ENCODE results near the gene MGARP. TPM values are rescaled to one million over a fixed set of nuclear protein-coding genes. Genes with fewer than 3 reads are reported as not detected.
A peak's percentile ranks its signal among the peaks of the same experiment; 100 is the strongest.
"Not testable (repeated sequence)": the region's sequence is repeated elsewhere in the genome, so short reads cannot be mapped to it uniquely, and the experiment has no call there.

MGARP gene
- polyA plus RNA-seq = 0.37 TPM
- long read RNA-seq, donor 1 = 0 reads
- long read RNA-seq, donor 2 = 0 reads
- long read RNA-seq, donor 3 = 0 reads
- long read RNA-seq, donor 4 = 0 reads
- long read RNA-seq, donor 5 = 0 reads
- long read RNA-seq, donor 6 = 0 reads
- long read RNA-seq, donor 7 = 0 reads
- long read RNA-seq, donor 8 = 0 reads
- long read RNA-seq, donor 9 = 0 reads
- long read RNA-seq, donor 10 = 0 reads
- long read RNA-seq, donor 11 = 0 reads

GRCh38 chr4:139279760-139280620 lies at the start of gene MGARP:
Gene MGARP, minus strand, starts transcription at chr4:139280225. Its CDS starts 67 bp downstream, at chr4:139280158.
- peaks cover 4% of the 10 kb centered on the region for H3K9me3 ChIP-seq (ENCODE audit: control insufficient read depth, low read depth, low read length)
- peaks cover 56% of the 10 kb centered on the region for H3K27me3 ChIP-seq (ENCODE audit: control insufficient read depth, insufficient read depth, low read length)
- H3K27ac ChIP-seq (ENCODE audit: low read length) = no peak within 1 kb of the TSS
- peak within 1 kb of the TSS; percentile 18 for H3K4me3 ChIP-seq (ENCODE audit: low read length)
- WGBS (ENCODE audit: insufficient coverage, low lambda C conversion rate) = no CpG with 5 or more reads among the region's 51 CpGs
- no peaks in the 10 kb centered on the region for H3K36me3 ChIP-seq (ENCODE audit: control insufficient read depth, insufficient read depth, low read length)
- peaks cover 4% of the 10 kb centered on the region for H3K4me1 ChIP-seq (ENCODE audit: control insufficient read depth, insufficient read depth, low read length)
- DNase-seq = no peak

DNA sequence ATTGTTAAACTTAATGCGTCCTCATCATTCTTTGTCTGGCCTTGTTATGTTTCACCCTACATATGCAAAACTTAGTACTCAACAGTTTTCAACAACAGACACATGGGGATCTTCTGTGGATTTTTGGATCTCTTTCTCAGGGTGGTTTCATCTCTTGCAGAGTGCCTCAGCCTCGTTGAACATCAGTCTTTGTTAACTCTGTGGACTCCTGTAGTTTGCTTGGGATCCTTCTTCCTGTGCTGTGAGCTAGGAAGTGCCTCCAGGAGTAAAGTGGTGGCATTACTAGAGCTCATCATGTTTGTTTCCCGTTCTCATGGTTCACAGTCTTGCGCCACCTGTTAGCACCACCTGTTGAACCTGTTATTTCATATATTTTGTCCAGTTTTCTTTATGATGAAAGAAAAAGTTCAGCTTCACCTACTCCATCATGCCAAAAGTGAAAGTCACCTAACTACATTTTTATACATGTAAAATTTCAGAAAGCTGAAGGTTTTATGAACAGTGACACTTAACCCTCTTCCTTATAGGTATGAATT lies 49.7 kb upstream of the MGARP start:
- no peak for DNase-seq
- Histone ChIP-seq H3K27me3 (ENCODE audit: control insufficient read depth, insufficient read depth, low read length) (no peaks in the 10 kb centered on the region), H3K27ac (ENCODE audit: low read length) (no peak overlapping the region), H3K4me3 (ENCODE audit: low read length) (no peak overlapping the region), H3K9me3 (ENCODE audit: control insufficient read depth, low read depth, low read length) (peaks cover 5% of the 10 kb centered on the region), H3K4me1 (ENCODE audit: control insufficient read depth, insufficient read depth, low read length) (no peaks in the 10 kb centered on the region), H3K36me3 (ENCODE audit: control insufficient read depth, insufficient read depth, low read length) (peaks cover 15% of the 10 kb centered on the region)
- no CpG with 5 or more reads among the region's 4 CpGs for WGBS (ENCODE audit: insufficient coverage, low lambda C conversion rate)

DNA sequence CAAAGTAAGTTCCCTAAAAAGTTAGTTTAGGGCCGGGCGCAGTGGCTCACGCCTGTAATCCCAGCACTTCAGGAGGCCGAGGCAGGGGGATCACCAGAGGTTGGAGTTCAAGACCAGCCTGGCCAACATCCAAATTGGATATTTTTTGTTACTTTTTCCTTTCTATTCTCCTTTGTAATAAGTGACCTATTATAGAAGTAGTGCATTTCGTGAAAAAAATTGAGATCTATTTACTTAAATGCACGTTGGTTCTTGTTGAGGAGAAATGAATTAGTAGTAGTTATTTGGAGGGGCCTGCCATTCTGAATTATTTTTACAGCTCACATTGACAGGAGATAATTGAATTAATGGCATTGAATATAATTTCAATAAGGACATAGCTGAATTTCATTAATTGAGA lies 44.6 kb upstream of the MGARP start:
- no peaks in the 10 kb centered on the region for H3K4me1 ChIP-seq (ENCODE audit: control insufficient read depth, insufficient read depth, low read length)
- no peak overlapping the region for H3K4me3 ChIP-seq (ENCODE audit: low read length)
- H3K27ac ChIP-seq (ENCODE audit: low read length) = no peak overlapping the region
- 17% methylated on average over 1 of the region's 6 CpGs for WGBS (ENCODE audit: insufficient coverage, low lambda C conversion rate)
- H3K9me3 ChIP-seq (ENCODE audit: control insufficient read depth, low read depth, low read length) = peaks cover 5% of the 10 kb centered on the region
- peaks cover 11% of the 10 kb centered on the region for H3K36me3 ChIP-seq (ENCODE audit: control insufficient read depth, insufficient read depth, low read length)
- DNase-seq = no peak
- H3K27me3 ChIP-seq (ENCODE audit: control insufficient read depth, insufficient read depth, low read length) = no peaks in the 10 kb centered on the region

DNA sequence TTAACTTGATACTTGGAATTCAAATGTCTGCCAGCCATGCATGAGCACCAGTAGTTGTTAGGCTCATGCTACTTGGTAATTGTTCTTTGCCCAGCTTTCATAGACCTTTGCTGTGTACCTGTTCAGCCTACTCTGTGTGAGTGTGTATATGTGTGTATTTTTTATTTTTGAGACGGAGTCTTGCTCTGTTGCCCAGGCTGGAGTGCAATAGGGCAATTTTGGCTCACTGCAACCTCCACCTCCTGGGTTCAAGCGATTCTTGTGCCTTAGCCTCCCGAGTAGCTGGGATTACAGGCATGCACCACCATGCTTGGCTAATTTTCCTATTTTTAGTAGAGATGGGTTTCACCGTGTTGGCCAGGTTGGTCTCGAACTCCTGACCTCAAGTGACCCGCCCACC lies 42.5 kb upstream of the MGARP start:
- not testable (repeated sequence) for H3K27me3 ChIP-seq (ENCODE audit: control insufficient read depth, insufficient read depth, low read length); H3K36me3 ChIP-seq (ENCODE audit: control insufficient read depth, insufficient read depth, low read length); H3K27ac ChIP-seq (ENCODE audit: low read length); DNase-seq; H3K4me3 ChIP-seq (ENCODE audit: low read length); H3K9me3 ChIP-seq (ENCODE audit: control insufficient read depth, low read depth, low read length); H3K4me1 ChIP-seq (ENCODE audit: control insufficient read depth, insufficient read depth, low read length)
- no CpG with 5 or more reads among the region's 6 CpGs for WGBS (ENCODE audit: insufficient coverage, low lambda C conversion rate)

GRCh38 chr4:139322070-139322469 lies 42.0 kb upstream of the MGARP start:
- H3K36me3 ChIP-seq (ENCODE audit: control insufficient read depth, insufficient read depth, low read length); H3K27ac ChIP-seq (ENCODE audit: low read length); H3K4me1 ChIP-seq (ENCODE audit: control insufficient read depth, insufficient read depth, low read length); H3K27me3 ChIP-seq (ENCODE audit: control insufficient read depth, insufficient read depth, low read length); H3K9me3 ChIP-seq (ENCODE audit: control insufficient read depth, low read depth, low read length); H3K4me3 ChIP-seq (ENCODE audit: low read length); DNase-seq: not testable (repeated sequence)
- WGBS (ENCODE audit: insufficient coverage, low lambda C conversion rate) = no CpG with 5 or more reads among the region's 1 CpG

DNA sequence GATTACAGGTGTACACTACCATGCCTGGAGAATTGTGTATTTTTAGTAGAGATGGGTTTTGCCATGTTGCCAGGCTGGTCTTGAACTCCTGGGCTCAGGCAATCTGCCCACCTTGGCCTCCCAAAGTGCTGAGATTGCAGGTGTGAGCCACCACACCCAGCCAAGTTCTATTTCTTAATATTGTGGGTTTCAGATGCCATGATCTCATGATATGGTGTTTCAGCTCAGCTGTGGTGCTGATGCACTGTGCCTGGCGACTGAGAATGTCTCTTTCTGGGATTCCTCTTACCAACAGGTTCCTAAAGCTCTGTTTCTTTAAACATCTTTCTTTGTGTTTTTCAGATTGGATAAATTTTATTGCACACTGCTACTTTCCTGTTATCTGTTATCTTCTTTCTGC lies 39.5 kb upstream of the MGARP start:
- Histone ChIP-seq H3K4me3 (ENCODE audit: low read length) (no peak overlapping the region), H3K4me1 (ENCODE audit: control insufficient read depth, insufficient read depth, low read length) (no peaks in the 10 kb centered on the region), H3K9me3 (ENCODE audit: control insufficient read depth, low read depth, low read length) (no peaks in the 10 kb centered on the region), H3K27ac (ENCODE audit: low read length) (no peak overlapping the region), H3K36me3 (ENCODE audit: control insufficient read depth, insufficient read depth, low read length) (no peaks in the 10 kb centered on the region), H3K27me3 (ENCODE audit: control insufficient read depth, insufficient read depth, low read length) (no peaks in the 10 kb centered on the region)
- DNase-seq = no peak
- 67% methylated on average over 1 of the region's 1 CpG for WGBS (ENCODE audit: insufficient coverage, low lambda C conversion rate)

- Histone ChIP-seq H3K27ac (ENCODE audit: low read length) (no peak overlapping the region), H3K27me3 (ENCODE audit: control insufficient read depth, insufficient read depth, low read length) (no peaks in the 10 kb centered on the region), H3K36me3 (ENCODE audit: control insufficient read depth, insufficient read depth, low read length) (no peaks in the 10 kb centered on the region), H3K4me1 (ENCODE audit: control insufficient read depth, insufficient read depth, low read length) (no peaks in the 10 kb centered on the region), H3K4me3 (ENCODE audit: low read length) (no peak overlapping the region), H3K9me3 (ENCODE audit: control insufficient read depth, low read depth, low read length) (no peaks in the 10 kb centered on the region)
- no peak for DNase-seq
Observed at GRCh38 chr4:139317635-139318034, 37.6 kb upstream of the MGARP start.

DNA sequence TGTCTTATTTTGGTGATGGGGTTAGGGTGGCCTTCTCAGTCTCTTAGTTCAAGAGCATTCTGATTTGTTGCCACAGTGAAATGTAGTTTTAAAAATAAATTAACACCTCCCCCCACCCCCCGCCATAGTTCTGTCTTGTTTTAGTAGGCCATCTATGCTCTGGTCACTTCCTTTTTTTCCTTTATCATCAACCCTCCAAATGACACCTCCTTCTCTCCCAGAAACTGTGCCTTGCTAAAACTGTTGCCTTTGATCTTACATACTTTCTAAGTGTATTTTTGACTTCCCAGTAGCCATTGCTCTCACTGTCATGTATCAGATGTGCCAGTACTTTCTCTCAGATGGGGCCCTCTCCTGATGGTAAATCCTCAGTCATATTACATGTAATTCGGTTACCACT lies 36.7 kb upstream of the MGARP start:
- Histone ChIP-seq H3K27ac (ENCODE audit: low read length) (no peak overlapping the region), H3K9me3 (ENCODE audit: control insufficient read depth, low read depth, low read length) (no peaks in the 10 kb centered on the region), H3K27me3 (ENCODE audit: control insufficient read depth, insufficient read depth, low read length) (no peaks in the 10 kb centered on the region), H3K36me3 (ENCODE audit: control insufficient read depth, insufficient read depth, low read length) (no peaks in the 10 kb centered on the region), H3K4me1 (ENCODE audit: control insufficient read depth, insufficient read depth, low read length) (no peaks in the 10 kb centered on the region), H3K4me3 (ENCODE audit: low read length) (no peak overlapping the region)
- 100% methylated on average over 1 of the region's 2 CpGs for WGBS (ENCODE audit: insufficient coverage, low lambda C conversion rate)
- no peak for DNase-seq

- no peaks in the 10 kb centered on the region for H3K9me3 ChIP-seq (ENCODE audit: control insufficient read depth, low read depth, low read length)
- no peak overlapping the region for H3K27ac ChIP-seq (ENCODE audit: low read length)
- no peaks in the 10 kb centered on the region for H3K36me3 ChIP-seq (ENCODE audit: control insufficient read depth, insufficient read depth, low read length)
- no peaks in the 10 kb centered on the region for H3K4me1 ChIP-seq (ENCODE audit: control insufficient read depth, insufficient read depth, low read length)
- H3K4me3 ChIP-seq (ENCODE audit: low read length) = no peak overlapping the region
- no peaks in the 10 kb centered on the region for H3K27me3 ChIP-seq (ENCODE audit: control insufficient read depth, insufficient read depth, low read length)
- no CpG with 5 or more reads among the region's 13 CpGs for WGBS (ENCODE audit: insufficient coverage, low lambda C conversion rate)
- no peak for DNase-seq
Observed at GRCh38 chr4:139315221-139315675, 35.2 kb upstream of the MGARP start.

DNA sequence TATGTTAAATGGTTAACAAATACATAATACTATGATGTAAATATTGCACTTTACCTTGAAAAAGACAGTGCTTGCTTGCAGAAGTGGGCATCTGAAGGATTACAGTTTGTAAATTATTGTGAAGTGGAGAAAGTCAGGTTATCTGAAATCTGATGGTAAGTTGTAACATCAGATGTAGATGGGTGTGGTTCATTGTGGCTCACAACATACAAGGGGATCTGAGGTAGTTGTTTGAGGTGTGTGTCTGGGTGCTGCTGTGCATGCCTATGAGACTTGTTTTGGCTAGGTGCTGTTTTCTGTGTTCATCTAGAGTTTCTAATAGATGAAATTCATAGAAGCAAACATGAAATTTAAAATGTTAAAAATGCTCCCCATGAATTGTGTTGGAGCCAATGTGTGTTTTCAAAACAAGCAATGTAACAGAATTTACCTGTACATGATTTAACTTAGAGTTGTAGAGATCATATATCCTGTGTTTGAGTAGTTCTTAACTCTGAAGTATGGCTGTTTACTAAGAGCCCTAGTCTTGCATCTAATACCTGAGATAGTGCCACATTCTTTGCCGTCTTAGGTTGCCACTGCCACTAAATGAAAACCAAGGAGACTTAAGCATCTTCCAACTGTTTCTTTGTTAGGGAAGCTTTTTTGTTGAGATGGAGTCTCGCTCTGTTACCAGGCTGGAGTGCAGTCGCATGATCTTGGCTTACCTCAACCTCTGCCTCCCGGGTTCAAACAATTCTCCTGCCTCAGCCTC lies 34.2 kb upstream of the MGARP start:
- DNase-seq = no peak
- Histone ChIP-seq H3K9me3 (ENCODE audit: control insufficient read depth, low read depth, low read length) (no peaks in the 10 kb centered on the region), H3K27me3 (ENCODE audit: control insufficient read depth, insufficient read depth, low read length) (no peaks in the 10 kb centered on the region), H3K4me3 (ENCODE audit: low read length) (no peak overlapping the region), H3K27ac (ENCODE audit: low read length) (no peak overlapping the region), H3K4me1 (ENCODE audit: control insufficient read depth, insufficient read depth, low read length) (no peaks in the 10 kb centered on the region), H3K36me3 (ENCODE audit: control insufficient read depth, insufficient read depth, low read length) (no peaks in the 10 kb centered on the region)
- 60% methylated on average over 1 of the region's 4 CpGs for whole genome bisulfite sequencing (ENCODE audit: insufficient coverage, low lambda C conversion rate)
